ENCODE data around the gene UBD. TPM values are rescaled to one million over a fixed set of nuclear protein-coding genes. Genes with fewer than 3 reads are reported as not detected.

Gene UBD
- polyA plus RNA-seq, 4 donors = 4.6 to 20.0 (median 17.0) TPM; not detected in 1

DNA sequence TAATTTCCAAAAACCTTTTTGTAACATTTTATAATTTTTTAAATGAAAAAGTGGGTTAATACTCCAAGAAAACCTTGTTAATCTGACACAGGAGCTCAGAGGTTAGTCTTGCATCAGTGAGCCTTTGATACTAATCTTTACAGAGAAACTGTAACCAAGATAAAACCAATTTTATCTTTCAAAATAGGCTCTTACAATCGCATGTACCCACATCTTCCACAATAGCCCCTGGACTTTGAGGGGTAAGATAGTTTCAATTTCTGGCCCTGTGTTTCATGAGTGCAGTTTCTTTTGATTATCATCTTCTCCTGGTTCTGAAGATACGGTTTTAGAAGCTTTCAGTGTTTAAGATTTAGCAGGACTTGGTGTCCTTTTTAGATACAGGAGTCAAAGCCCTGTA is 37.3 kb downstream of the UBD start:
- WGBS, 3 donors = 32 to 43% (median 41%) methylated on average over 2 of the region's 2 CpGs
- Histone ChIP-seq H3K36me3 (ENCODE audit: control insufficient read depth in 3 of 3, insufficient read depth in 2 of 3, low read depth in 1 of 3, low read length in 3 of 3) (no peaks in the 10 kb centered on the region), H3K4me1 (ENCODE audit: control insufficient read depth in 3 of 3, insufficient read depth in 2 of 3, low read depth in 1 of 3, low read length in 2 of 3) (no peaks in the 10 kb centered on the region), H3K9me3 (ENCODE audit: control insufficient read depth in 2 of 2, insufficient read depth in 1 of 2, low read depth in 1 of 2, low read length in 1 of 2) (no peaks in the 10 kb centered on the region), H3K4me3 (ENCODE audit: low read depth in 1 of 3, low read length in 3 of 3) (no peak overlapping the region), H3K27me3 (ENCODE audit: control insufficient read depth in 3 of 3, insufficient read depth in 3 of 3, low read length in 3 of 3) (peaks cover 0 to 3% (median 0%) of the 10 kb centered on the region in 3 donors), H3K27ac (ENCODE audit: low read depth in 1 of 3, low read length in 2 of 3) (no peak overlapping the region)
- FAIRE-seq = no peak
- DNase-seq = no peak

DNA sequence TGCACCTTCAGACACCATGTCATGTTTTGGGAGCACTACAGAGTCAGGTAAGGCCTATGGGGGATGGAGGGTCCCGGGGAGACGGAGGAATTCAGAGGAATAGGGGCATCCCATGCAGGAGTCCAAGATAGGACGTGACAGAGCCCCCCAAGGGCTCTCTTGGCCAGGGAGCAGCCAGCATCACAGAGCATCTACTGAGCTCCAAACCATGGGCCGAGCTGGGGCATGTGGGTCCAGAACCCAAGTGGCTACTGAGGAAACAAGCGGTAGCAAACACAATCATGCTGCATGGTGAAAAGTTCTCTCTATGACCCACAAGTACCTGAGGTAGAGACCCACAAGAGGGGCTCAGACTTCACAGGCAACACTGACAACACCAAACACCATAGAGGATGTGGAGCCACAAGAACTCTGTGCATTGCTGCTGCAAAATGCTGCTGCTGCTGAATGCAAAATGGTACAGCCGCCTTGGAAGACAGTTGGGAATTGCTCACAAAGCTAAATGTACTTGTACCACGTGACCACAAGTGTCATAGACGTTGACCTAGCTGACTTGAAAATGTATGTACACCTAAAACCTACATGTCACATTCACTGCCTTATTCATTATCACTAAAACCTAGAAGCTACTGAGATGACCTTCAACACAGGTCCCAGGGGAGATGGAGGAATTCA is 38.4 kb downstream of the UBD start:
- 35 to 55% (median 45%) methylated on average over 8 of the region's 8 CpGs for WGBS, 3 donors
- no peaks in the 10 kb centered on the region for H3K9me3 ChIP-seq (ENCODE audit: control insufficient read depth in 2 of 2, insufficient read depth in 1 of 2, low read depth in 1 of 2, low read length in 1 of 2)

DNA sequence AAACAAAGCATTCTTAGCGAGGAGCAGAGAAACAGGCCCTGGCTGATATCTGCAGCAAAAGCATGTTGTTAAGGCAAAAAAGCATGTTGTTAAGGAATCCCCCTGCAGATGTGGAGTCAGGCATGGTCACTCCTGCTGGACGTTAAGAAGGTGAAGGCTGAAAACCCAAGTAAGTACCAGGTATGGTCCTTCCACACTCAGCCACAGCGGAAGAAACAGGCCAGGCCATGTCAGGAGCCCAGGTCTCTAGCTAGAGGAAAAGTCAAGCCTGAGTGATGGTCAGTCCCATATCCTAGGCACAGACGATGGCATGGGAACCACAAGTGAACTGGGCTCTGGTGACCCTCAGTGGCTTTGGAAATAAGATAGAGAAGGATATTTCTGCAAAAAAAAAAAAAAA is 39.3 kb downstream of the UBD start:
- H3K27ac ChIP-seq (ENCODE audit: low read depth in 1 of 3, low read length in 2 of 3) = no peak overlapping the region
- 73 to 87% (median 81%) methylated on average over 4 of the region's 4 CpGs for WGBS, 3 donors
- H3K4me3 ChIP-seq (ENCODE audit: low read depth in 1 of 3, low read length in 3 of 3) = no peak overlapping the region
- H3K9me3 ChIP-seq (ENCODE audit: control insufficient read depth in 2 of 2, insufficient read depth in 1 of 2, low read depth in 1 of 2, low read length in 1 of 2) = no peaks in the 10 kb centered on the region
- H3K27me3 ChIP-seq (ENCODE audit: control insufficient read depth in 3 of 3, insufficient read depth in 3 of 3, low read length in 3 of 3) = peaks cover 0 to 3% (median 0%) of the 10 kb centered on the region in 3 donors
- no peaks in the 10 kb centered on the region for H3K4me1 ChIP-seq (ENCODE audit: control insufficient read depth in 3 of 3, insufficient read depth in 2 of 3, low read depth in 1 of 3, low read length in 2 of 3)
- FAIRE-seq (no peak), DNase-seq (no peak)
- no peaks in the 10 kb centered on the region for H3K36me3 ChIP-seq (ENCODE audit: control insufficient read depth in 3 of 3, insufficient read depth in 2 of 3, low read depth in 1 of 3, low read length in 3 of 3)

More for the DNA sequence above, 38.4 kb downstream of the UBD start:
- Histone ChIP-seq H3K4me1 (ENCODE audit: control insufficient read depth in 3 of 3, insufficient read depth in 2 of 3, low read depth in 1 of 3, low read length in 2 of 3) (no peaks in the 10 kb centered on the region), H3K4me3 (ENCODE audit: low read depth in 1 of 3, low read length in 3 of 3) (no peak overlapping the region), H3K27ac (ENCODE audit: low read depth in 1 of 3, low read length in 2 of 3) (no peak overlapping the region), H3K27me3 (ENCODE audit: control insufficient read depth in 3 of 3, insufficient read depth in 3 of 3, low read length in 3 of 3) (peaks cover 0 to 3% (median 0%) of the 10 kb centered on the region in 3 donors), H3K36me3 (ENCODE audit: control insufficient read depth in 3 of 3, insufficient read depth in 2 of 3, low read depth in 1 of 3, low read length in 3 of 3) (no peaks in the 10 kb centered on the region)
- DNase-seq (no peak), FAIRE-seq (no peak)

DNA sequence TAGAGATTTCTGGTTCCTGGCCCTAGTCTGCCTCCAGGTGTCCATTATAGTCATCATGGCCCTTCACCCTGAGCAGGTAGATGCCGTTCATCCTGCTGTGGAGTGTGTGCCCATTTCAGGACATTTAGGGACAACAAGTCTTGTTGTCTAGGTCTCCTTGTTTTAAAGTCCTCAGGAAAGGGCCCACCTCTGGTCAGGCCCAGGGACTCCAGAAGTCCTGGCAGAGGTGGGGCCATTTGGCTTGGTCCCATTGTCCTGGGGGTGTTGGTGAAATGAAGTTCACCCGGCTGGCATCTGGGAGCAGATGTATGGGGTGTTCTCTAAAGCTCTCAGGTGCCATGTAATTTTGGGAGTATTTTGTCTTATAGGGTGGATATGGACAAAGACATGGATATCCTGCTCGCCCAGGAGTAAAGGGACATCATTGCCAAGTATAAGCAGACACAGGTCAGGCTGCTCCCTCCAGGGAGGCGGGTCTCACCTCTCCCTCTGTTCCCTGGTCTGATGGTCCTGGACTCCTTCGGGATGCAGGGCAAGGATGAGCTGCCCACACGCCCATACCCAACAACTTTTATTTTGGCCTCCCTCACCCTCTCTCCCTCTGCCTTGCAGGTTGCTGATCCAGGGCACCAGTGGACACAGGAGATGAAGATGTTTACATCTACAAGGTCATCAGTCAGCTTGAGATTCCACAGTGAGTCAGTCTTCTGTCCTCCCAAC is 40.1 kb downstream of the UBD start:
- no peak overlapping the region for H3K4me3 ChIP-seq (ENCODE audit: low read depth in 1 of 3, low read length in 3 of 3)
- no peaks in the 10 kb centered on the region for H3K4me1 ChIP-seq (ENCODE audit: control insufficient read depth in 3 of 3, insufficient read depth in 2 of 3, low read depth in 1 of 3, low read length in 2 of 3)
- no peaks in the 10 kb centered on the region for H3K9me3 ChIP-seq (ENCODE audit: control insufficient read depth in 2 of 2, insufficient read depth in 1 of 2, low read depth in 1 of 2, low read length in 1 of 2)
- 70 to 85% (median 83%) methylated on average over 6 of the region's 6 CpGs for WGBS, 3 donors
- H3K27me3 ChIP-seq (ENCODE audit: control insufficient read depth in 3 of 3, insufficient read depth in 3 of 3, low read length in 3 of 3) = peaks cover 0 to 3% (median 0%) of the 10 kb centered on the region in 3 donors
- FAIRE-seq = no peak
- no peak for DNase-seq
- no peaks in the 10 kb centered on the region for H3K36me3 ChIP-seq (ENCODE audit: control insufficient read depth in 3 of 3, insufficient read depth in 2 of 3, low read depth in 1 of 3, low read length in 3 of 3)
- H3K27ac ChIP-seq (ENCODE audit: low read depth in 1 of 3, low read length in 2 of 3) = no peak overlapping the region

DNA sequence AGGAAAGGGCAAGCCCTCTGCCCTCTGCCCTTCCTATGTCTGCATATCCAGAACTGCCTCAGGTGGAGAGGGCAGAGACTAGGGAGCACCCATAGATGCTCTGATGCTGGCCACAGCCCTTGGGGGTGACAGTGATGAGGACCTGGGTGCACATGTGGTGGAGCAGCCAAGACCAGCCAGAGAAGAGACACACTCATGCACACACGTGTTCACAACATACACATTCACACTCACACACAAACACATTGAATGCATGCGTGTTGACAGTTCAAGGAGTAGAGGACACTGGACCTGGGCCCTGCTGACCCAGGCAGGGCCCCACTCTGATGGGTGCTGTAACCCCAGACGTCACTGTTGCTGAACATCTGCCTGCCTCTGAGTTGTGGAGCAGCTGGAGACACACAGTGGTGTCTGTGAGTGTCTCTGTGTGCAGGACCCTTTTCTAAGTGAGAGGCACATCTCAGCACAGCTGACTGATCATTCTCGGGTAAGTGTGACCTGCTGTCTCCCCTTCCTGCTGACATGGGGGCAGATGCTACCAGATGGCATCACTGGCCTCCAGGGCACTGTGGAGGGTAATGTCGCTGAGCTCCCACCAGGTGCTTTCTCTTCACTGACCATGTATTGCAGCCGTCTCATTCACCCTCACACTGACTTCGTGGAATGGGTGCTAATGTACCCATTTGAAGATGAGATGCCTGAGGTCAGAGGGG is 41.6 kb downstream of the UBD start:
- WGBS, 3 donors = 69 to 80% (median 75%) methylated on average over 7 of the region's 7 CpGs

DNA sequence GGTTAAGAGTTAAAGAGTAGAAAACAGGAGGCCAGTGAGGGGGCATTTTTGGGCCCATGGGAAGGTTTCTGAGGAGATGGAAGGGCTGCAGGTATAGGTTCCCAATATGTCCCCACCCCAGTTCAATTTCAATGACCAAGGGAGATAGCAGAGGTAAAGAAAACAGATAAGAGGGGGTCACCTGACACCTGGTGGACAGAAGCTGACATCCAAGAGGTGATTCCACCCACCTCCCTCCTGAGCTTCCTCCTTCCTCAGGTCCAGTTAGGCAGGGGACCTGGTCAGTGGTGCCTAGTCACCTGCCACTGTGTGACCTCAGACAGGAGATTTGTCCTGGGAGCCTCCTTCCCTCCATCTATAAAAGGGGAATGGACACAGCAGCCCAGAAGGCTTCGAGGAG is 42.3 kb downstream of the UBD start:
- FAIRE-seq = no peak
- no peaks in the 10 kb centered on the region for H3K36me3 ChIP-seq (ENCODE audit: control insufficient read depth in 3 of 3, insufficient read depth in 2 of 3, low read depth in 1 of 3, low read length in 3 of 3)
- H3K4me3 ChIP-seq (ENCODE audit: low read depth in 1 of 3, low read length in 3 of 3) = no peak overlapping the region
- no peak overlapping the region for H3K27ac ChIP-seq (ENCODE audit: low read depth in 1 of 3, low read length in 2 of 3)
- H3K9me3 ChIP-seq (ENCODE audit: control insufficient read depth in 2 of 2, insufficient read depth in 1 of 2, low read depth in 1 of 2, low read length in 1 of 2) = no peaks in the 10 kb centered on the region
- peaks cover 0 to 3% (median 0%) of the 10 kb centered on the region in 3 donors for H3K27me3 ChIP-seq (ENCODE audit: control insufficient read depth in 3 of 3, insufficient read depth in 3 of 3, low read length in 3 of 3)
- no peak for DNase-seq
- WGBS, 3 donors = 70 to 90% (median 87%) methylated on average over 1 of the region's 1 CpG
- no peaks in the 10 kb centered on the region for H3K4me1 ChIP-seq (ENCODE audit: control insufficient read depth in 3 of 3, insufficient read depth in 2 of 3, low read depth in 1 of 3, low read length in 2 of 3)

More for the DNA sequence above, 41.6 kb downstream of the UBD start:
- Histone ChIP-seq H3K27me3 (ENCODE audit: control insufficient read depth in 3 of 3, insufficient read depth in 3 of 3, low read length in 3 of 3) (peaks cover 0 to 3% (median 0%) of the 10 kb centered on the region in 3 donors), H3K36me3 (ENCODE audit: control insufficient read depth in 3 of 3, insufficient read depth in 2 of 3, low read depth in 1 of 3, low read length in 3 of 3) (no peaks in the 10 kb centered on the region), H3K9me3 (ENCODE audit: control insufficient read depth in 2 of 2, insufficient read depth in 1 of 2, low read depth in 1 of 2, low read length in 1 of 2) (no peaks in the 10 kb centered on the region), H3K4me1 (ENCODE audit: control insufficient read depth in 3 of 3, insufficient read depth in 2 of 3, low read depth in 1 of 3, low read length in 2 of 3) (no peaks in the 10 kb centered on the region), H3K27ac (ENCODE audit: low read depth in 1 of 3, low read length in 2 of 3) (no peak overlapping the region), H3K4me3 (ENCODE audit: low read depth in 1 of 3, low read length in 3 of 3) (no peak overlapping the region)
- DNase-seq (no peak), FAIRE-seq (no peak)

DNA sequence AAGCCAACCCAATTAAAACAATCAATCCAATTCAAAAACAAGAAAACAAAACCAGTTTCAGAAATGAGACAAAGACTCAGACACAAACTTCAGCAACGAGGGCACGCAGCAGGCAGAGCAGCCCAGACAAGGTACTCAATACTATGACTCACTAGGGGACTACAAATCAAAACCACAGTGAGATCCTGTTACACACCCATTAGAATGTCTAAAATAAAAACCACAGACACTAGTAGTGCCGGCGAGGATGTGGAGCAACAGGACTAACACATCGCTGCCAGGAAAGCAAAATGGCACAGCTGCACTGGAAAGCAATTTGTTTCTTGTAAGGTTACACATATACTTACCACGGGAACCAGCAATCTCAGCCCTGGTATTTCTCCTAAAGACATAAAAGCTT is 43.4 kb downstream of the UBD start:
- H3K36me3 ChIP-seq (ENCODE audit: control insufficient read depth in 3 of 3, insufficient read depth in 2 of 3, low read depth in 1 of 3, low read length in 3 of 3) = no peaks in the 10 kb centered on the region
- DNase-seq (no peak), FAIRE-seq (no peak)
- no peaks in the 10 kb centered on the region for H3K4me1 ChIP-seq (ENCODE audit: control insufficient read depth in 3 of 3, insufficient read depth in 2 of 3, low read depth in 1 of 3, low read length in 2 of 3)
- 61 to 74% (median 61%) methylated on average over 6 of the region's 6 CpGs for WGBS, 3 donors
- H3K9me3 ChIP-seq (ENCODE audit: control insufficient read depth in 2 of 2, insufficient read depth in 1 of 2, low read depth in 1 of 2, low read length in 1 of 2) = no peaks in the 10 kb centered on the region
- H3K4me3 ChIP-seq (ENCODE audit: low read depth in 1 of 3, low read length in 3 of 3) = no peak overlapping the region
- no peak overlapping the region for H3K27ac ChIP-seq (ENCODE audit: low read depth in 1 of 3, low read length in 2 of 3)
- peaks cover 0 to 3% (median 0%) of the 10 kb centered on the region in 3 donors for H3K27me3 ChIP-seq (ENCODE audit: control insufficient read depth in 3 of 3, insufficient read depth in 3 of 3, low read length in 3 of 3)

DNA sequence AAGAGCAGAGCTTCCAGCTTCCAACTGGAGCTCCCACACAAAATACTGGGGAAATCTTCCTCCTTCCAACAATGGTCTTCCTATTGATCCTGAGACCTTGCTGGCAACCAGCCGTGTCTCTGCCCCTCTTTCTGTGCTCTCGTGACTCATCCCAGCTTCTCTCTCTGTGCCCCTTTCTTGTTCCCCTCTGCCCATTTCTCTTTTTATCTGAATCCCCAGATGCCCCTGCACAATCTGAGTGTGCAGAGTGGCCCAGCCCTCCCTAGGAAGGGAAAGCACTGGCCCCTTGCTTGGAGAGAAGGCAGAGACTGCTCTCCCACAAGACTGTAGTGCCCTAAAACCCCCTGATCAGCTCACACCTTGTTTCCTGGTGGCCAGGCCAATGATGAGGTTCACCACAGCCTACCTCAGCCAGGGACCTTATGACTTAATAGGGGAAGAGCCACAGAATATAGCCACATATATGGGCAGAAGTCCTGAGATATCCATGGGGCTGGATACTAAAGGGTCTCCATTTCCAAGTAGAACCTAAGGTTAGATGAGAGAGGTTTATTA is 48.7 kb downstream of the UBD start:
- DNase-seq (no peak), FAIRE-seq (no peak)
- no peaks in the 10 kb centered on the region for H3K36me3 ChIP-seq (ENCODE audit: control insufficient read depth in 3 of 3, insufficient read depth in 2 of 3, low read depth in 1 of 3, low read length in 3 of 3)
- no peak overlapping the region for H3K4me3 ChIP-seq (ENCODE audit: low read depth in 1 of 3, low read length in 3 of 3)
- H3K27me3 ChIP-seq (ENCODE audit: control insufficient read depth in 3 of 3, insufficient read depth in 3 of 3, low read length in 3 of 3) = no peaks in the 10 kb centered on the region
- H3K27ac ChIP-seq (ENCODE audit: low read depth in 1 of 3, low read length in 2 of 3) = no peak overlapping the region
- 72 to 80% (median 76%) methylated on average over 2 of the region's 2 CpGs for WGBS, 3 donors
- no peaks in the 10 kb centered on the region for H3K4me1 ChIP-seq (ENCODE audit: control insufficient read depth in 3 of 3, insufficient read depth in 2 of 3, low read depth in 1 of 3, low read length in 2 of 3)
- H3K9me3 ChIP-seq (ENCODE audit: control insufficient read depth in 2 of 2, insufficient read depth in 1 of 2, low read depth in 1 of 2, low read length in 1 of 2) = no peaks in the 10 kb centered on the region
